ENCODE data around the gene POTEF. TPM values are rescaled to one million over a fixed set of nuclear protein-coding genes. Genes with fewer than 3 reads are reported as not detected.
A peak's percentile ranks its signal among the peaks of the same experiment; 100 is the strongest.
"Not testable (repeated sequence)": the region's sequence is repeated elsewhere in the genome, so short reads cannot be mapped to it uniquely, and the experiment has no call there.

The POTEF gene
- total RNA-seq = not detected

- ATAC-seq = not testable (repeated sequence)
These were observed at the start of gene POTEF for GRCh38 chr2:130129120-130129829. TSS of gene POTEF (minus strand) at chr2:130129222. CDS start at chr2:130120515, 8,707 bp downstream.

DNA sequence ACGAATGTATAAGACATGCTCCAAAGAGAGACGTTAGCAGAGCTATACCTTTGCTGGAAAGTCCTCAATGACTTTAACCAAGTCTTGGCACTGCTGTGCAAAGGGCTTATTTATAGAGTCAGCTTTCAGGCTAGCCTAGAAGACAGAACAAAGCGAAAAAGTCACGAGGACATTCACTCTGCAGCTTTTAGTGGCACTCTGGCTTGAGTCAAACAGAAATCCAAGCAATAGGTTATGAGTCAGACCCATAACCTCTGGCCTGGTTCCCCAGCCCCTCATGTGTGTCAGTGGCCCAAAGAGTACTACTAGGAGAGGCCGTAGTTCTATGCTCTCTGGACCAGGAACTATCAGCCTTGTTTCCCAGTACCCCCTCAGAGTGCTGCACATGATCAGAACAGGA, 45.8 kb upstream of the POTEF start:
- not testable (repeated sequence) for ATAC-seq

DNA sequence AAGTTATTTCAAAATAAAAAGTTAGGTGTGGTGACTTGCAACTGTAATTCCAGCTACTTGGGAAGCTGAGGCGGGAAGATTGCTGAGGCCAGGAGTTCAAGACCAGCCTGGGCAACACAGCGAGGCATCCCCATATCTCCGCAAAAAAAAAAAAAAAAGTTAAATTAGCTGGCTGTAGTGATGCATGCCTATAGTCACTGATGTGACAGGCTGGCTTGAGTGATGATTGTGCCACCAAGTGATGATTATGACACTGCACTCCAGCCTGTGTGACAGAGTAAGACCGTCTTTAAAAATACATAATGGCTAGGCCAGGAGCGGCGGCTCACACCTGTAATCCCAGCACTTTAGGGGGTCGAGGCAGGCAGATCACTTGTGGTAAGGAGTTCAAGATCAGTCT, 40.9 kb upstream of the POTEF start:
- no peak for ATAC-seq

DNA sequence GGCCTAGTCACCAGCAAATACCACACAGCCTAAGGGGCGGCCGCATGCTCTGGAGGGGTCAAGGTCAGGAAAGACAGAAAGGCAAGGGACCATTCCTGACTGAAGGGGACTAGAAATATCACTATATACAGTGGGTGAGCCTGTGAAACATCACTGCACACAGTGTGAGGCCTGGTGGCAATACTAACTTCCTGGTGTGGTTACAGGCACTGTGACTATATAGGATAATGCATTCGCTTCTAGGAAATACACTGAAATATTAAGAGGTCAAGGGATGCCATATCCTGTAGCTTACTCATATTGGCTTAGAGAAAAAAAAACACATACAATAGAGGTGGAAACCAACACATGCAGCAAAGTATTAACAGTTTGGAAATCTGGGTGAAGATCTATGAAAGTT, 40.1 kb upstream of the POTEF start:
- ATAC-seq = peak; percentile 20

GRCh38 chr2:130166611-130167010, 37.6 kb upstream of the POTEF start:
- ATAC-seq = not testable (repeated sequence)

DNA sequence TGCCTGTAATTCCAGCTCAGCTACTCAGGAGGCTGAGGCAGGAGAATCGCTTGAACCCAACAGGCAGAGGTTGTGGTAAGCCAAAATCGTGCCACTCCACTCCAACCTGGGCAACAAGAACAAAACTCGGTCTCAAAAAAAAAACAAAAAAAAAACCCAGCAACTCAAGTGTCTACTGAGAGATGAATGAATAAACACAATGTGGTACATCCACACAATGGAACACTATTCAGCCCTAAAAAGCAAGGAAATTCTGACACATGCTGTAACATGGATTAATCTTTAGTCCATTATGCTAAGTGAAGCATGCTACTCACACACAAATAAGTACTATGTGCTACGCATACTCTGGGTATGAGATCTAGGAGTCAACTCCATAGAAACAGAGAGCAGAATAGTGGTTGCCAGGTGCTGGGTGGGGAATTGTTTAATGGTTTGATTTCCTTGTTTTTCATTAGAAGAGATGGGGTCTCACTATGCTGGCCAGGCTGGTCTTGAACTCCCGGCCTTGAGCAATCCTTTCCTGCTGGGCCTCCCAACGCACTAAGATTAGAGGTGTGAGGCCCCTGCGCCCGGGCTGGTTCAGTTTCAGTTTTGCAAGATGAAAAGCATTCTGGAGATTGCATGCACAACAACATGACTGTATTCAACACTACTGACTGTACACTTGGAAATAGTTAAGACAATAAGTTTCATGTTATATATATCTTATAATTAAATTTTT, 36.4 kb upstream of the POTEF start:
- ATAC-seq = no peak

DNA sequence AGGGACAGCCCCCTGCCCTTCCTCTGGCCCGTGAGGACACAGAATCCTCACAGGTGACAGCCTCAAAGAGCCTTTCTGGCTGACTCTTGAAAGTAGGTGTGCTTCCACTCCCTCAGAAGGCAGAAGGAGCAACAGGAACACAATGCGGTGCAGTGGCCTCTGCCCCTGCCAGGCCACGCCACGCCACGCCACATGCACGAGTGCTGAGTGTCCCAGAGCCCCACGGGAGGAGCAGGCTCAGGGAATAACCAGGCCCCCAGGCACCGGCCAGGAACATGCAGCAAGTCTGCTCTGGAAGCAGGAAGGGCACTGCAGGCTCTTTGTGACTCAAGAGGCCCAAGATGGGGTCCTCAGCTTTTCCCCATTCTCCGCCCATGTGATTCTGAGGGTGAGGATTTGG, 33.9 kb upstream of the POTEF start:
- ATAC-seq = no peak

- ATAC-seq = not testable (repeated sequence)
These were observed 33.5 kb upstream of the POTEF start for GRCh38 chr2:130162486-130162885.

- ATAC-seq = peak; percentile 22
These were observed 32.0 kb upstream of the POTEF start for GRCh38 chr2:130160838-130161705.

DNA sequence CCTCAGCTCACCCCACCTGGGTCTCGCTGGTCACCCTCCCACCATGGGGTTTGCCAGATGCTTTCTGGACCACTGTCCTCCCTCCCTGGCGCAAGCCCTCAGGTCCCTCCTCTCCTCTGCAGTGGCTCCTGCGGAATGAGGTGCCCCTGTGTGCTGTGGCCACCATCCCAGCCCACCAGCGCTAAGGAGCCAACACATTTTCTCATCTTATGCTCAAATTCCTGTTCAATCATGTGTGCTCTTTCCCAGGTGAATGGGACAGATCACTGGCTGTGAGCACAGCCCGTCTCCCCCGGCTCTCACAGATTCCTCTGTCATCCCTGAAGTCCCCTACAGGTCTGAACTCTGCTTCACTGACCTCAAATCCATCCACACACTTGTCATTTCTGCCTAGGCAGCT, 31.1 kb upstream of the POTEF start:
- no peak for ATAC-seq

DNA sequence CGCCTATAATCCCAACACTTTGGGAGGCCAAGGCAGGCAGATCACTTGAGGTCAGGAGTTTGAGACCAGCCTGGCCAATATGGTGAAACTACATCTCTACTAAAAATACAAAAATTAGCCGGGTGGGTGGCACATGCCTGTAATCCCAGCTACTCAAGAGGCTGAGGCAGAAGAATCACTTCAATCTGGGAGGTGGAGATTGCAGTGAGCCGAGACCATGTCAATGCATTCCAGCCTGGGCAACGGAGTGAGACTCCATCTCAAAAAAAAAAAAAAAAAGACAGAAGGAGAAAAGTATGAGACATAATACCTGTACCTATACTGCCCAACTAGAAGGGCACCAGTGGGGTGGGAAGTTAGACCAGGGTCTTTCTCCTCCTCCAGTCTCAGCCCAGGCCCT, 30.4 kb upstream of the POTEF start:
- ATAC-seq = not testable (repeated sequence)

DNA sequence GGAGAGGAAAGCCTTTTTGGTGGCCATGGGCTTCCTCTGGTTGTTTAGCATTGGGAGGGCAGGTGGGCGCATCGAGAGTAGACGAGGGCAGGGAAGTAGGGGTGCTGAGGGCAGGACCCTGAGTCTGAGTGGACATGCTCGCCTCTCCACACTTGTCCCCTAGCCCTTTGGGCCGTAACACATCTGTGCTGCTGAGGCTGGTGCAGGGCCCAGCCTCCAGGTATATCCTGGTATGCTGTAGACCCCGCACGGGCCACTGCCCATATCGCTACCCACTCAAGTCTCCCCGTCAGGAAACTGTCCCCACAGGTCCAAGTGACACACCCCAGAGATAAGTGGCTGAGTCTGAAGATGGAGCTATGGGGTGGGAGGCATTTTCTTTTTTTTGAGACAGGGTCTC, 29.6 kb upstream of the POTEF start:
- no peak for ATAC-seq

GRCh38 chr2:130157825-130158514, 28.9 kb upstream of the POTEF start:
- not testable (repeated sequence) for ATAC-seq

- not testable (repeated sequence) for ATAC-seq
These were observed 28.3 kb upstream of the POTEF start for GRCh38 chr2:130157354-130157753.

GRCh38 chr2:130156624-130157004, 27.6 kb upstream of the POTEF start:
- ATAC-seq = no peak

GRCh38 chr2:130155956-130156623, 27.1 kb upstream of the POTEF start:
- ATAC-seq = peak; percentile 50

DNA sequence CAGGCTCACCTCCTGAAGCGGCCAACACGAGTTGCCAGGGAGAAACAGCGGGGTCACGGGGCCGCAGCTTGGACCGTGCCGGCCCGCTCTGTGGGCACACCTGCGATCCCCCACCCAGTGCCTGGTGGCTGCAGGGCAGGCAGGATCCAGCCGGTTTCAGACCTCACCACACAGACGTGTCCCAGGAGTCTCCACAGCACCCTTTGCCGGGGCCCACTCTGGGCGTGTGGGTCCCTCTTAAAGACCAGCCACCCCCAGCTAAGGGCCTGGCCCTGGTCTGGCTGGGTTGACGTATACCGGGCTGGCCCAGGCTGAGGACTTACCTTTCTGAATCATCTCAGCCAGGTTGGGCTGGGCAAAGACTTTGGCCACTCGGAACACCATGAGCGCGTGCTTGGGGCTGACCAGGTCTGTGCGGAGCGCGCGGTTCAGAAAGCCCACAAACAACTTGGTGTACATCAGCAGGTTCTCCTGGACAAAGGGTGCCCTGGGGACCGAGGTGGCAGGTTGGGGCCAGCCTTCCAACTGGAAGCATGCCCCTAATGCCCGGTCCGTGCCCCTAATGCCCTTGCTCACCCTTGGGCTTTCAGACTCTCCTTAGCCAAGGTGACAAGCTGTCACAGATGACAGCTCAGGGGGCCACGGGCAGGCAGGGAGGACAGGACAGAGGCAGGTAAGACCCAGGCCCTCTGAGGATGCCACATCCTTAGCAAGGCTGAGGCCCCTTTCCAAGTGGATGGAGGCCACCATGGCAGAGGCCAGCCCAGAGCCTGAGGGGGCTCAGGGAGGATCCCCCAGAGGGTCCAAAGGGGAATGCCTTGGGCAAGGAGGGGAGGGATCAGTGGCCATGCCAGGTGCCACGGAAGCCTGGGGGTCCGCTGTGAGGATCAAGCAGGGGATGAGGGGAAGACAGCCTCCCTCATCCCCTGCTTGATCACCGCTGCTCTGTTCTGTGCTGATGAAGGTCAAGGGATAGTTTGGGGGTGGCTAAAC, 26.0 kb upstream of the POTEF start:
- ATAC-seq = no peak

DNA sequence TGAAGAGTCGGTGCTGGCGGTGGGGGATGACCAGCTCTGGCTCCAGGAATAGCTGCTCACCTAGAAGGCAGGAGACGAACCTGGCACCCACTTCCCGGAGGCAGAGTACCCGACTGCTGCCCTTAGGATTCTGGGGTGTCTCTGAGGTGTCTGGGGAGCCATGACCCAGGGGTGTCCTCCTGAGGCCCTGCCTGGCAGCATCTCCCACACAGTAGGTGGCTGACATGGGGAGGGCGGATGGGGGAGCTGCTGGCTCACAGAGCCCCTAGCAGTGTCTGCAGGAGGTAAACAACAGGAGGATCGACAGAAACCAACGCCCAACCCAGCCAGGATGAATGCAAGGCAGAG, 25.4 kb upstream of the POTEF start:
- not testable (repeated sequence) for ATAC-seq

GRCh38 chr2:130153721-130154422, 24.9 kb upstream of the POTEF start:
- ATAC-seq = not testable (repeated sequence)
